ENCODE results near the gene ESRRB.

ESRRB gene

DNA sequence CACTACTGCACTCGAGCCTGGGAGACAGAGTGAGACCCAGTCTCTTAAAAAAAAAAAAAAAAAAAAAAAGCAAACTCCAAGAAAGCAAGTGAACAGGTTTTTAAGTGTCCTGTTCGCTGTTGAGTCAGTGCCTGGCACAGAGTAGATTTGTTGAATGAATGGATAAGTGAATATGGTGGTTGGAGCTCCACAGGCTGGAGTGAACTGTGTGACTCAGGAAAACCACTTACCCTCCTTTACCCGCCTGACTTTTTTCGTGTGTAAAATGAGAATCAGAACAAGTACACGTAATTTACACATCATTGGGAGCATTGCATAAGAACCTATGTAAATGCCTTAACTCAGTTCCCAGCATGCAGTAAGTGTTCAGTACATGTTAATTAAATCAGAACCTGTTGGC, 24.0 kb upstream of the ESRRB start:
- FAIRE-seq = no peak
- no peak for DNase-seq (ENCODE audit: insufficient read length, low spot score)

DNA sequence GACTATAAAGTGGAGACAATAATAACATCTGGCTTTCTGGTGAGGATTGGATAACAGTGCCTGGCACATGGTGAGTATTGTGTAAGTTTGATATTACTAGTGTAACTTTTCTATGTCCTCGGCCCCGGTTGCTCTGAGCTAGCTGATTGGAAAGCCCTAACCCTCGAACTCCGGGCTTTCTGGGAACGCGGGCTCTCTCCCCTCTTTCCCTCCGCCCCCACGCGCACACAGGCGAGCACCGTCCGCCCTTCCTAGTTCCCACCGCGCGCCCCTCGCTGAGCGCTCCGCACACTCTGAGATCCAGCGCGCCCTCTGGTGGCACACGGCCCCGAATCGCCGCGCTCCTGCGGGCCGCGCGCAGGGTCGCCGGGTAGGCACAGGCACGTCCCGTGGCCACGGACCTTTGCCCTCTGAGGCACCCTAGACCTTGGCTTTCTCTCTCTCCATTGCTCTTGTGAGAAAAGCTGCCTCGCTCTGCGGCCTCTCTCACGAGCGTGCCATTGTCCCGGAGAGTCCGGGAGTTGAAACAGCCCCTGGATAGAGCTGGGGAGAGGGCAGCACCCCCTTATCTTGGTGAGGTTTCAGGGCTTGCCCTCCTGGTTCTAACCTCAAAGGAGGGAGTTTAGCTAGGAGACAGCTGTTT, 23.2 kb upstream of the ESRRB start:
- DNase-seq (ENCODE audit: insufficient read length, low spot score) = peak; percentile 67
- no peak for FAIRE-seq

DNA sequence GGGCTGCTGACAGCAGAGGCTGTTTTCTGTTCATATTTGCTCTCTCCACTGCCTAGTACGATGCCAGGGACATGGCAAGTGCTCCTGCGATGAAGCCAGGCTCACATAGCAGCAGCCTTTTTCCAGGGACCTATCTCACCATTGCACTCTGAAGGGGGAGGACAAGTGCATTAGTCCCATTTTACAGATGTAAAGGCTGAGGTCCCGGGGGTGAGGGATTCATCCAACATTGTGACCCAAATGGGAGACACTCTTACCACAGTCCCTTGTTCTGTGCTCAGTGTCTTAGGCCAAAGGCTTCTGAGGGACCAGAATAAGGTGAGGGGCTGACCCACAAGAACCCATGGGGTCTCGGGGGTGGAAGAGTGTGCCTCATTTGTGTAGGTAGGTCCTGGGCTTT, 21.6 kb upstream of the ESRRB start:
- no peak for DNase-seq (ENCODE audit: insufficient read length, low spot score)
- FAIRE-seq = no peak

DNA sequence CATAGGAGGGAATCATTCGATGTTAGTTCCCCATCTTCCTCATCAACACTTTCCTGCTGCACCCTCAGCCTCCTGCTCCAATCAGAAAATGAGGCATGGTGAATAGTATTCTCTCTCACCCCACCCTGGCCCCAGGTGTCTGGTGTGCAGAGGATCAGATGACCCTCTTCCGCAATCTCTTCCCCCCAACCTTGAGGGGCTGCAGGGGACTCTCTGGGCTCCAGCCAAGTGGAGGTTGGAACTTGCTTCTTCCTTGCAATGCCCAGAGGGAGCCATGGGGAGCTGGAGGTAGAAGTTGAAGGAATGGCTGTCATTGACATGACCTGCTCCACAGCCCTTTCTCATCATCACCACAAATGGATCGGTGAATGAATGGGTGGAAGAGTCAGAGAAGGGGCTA, 20.2 kb upstream of the ESRRB start:
- FAIRE-seq (no peak), DNase-seq (ENCODE audit: insufficient read length, low spot score) (no peak)

DNA sequence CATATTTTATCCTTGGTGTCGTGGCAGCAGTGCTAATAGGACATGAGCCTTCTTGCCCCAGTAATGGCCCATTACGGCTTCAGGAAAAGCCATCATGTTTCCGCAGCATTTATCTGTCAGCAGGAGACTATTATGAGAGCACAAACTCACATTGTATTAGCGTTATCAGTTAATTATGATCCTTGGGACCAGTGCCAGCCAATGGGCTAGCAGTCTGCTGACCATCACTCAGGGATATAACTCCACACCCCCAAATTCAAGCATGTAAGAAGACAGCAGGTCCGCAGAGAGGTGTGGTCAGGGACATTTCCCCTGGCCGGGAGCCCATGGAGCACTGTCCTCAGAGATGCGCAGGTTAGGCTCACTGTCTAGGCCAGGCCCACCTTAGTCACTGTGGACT, 4.9 kb upstream of the ESRRB start:
- no peak for FAIRE-seq
- no peak for DNase-seq (ENCODE audit: insufficient read length, low spot score)

DNA sequence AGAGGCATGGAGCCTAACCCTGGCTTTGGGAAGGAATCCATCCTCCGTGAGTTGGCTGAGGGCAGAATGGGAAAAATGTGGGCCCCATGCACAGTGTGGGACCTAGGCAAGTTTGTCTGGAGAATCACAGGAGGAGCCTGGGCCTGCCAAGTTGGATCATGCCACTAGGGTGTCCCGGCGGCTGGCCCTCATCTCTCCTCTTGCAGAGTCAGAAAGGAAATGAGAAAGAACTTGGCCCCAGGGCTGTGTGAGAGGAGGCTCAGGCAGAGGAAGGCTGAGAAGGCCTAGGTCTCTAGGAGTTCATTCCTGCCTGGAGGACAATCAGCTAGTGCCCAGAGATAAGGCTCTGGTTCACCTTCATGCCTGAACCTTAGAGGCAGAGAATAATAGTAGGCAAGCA, 2.5 kb upstream of the ESRRB start:
- no peak for FAIRE-seq
- no peak for DNase-seq (ENCODE audit: insufficient read length, low spot score)

DNA sequence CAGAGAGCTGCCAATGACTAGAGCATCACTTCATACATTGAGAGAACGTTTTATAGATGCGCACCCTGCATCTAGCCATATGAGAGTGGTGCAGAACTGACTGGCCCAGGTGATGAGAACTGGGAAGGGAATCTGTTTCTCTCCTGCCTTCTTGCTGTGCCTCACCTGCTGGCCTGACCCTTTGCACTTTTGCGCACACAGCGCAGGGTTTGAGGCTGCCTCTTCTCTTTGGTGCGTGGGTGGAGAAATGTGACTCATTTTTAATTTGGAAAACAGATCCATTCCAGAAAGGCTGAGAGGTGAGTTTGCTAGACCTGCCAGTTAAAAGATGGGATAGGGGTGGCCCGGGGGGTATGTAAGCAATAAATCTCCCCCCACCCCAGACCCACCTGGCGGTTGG, 453 bp upstream of the ESRRB start:
- no peak for FAIRE-seq
- DNase-seq (ENCODE audit: insufficient read length, low spot score) = no peak

DNA sequence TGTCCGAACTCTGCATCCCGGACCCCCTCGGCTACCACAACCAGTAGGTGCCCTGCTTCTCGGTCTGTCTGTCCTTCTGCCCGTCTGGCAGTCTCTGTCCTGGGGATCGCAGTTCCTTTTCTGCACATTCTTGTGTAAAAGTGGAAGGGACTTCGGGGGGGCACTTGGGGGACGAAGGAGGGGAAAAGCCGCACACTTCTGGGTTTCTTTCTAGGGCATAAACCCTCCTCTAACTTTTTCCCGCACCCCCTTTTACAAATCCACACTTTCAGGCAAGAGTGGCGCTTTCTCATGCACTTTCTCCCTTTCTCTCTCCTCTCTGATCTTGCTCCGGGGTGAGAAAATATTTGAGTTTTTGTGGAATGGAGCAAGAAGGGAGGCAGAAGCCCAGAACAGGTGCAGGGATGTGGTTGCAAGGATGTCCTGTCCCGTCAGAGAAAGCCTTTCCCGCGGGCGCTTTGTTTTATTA, 506 bp downstream of the ESRRB start:
- DNase-seq (ENCODE audit: insufficient read length, low spot score) (no peak), FAIRE-seq (no peak)

DNA sequence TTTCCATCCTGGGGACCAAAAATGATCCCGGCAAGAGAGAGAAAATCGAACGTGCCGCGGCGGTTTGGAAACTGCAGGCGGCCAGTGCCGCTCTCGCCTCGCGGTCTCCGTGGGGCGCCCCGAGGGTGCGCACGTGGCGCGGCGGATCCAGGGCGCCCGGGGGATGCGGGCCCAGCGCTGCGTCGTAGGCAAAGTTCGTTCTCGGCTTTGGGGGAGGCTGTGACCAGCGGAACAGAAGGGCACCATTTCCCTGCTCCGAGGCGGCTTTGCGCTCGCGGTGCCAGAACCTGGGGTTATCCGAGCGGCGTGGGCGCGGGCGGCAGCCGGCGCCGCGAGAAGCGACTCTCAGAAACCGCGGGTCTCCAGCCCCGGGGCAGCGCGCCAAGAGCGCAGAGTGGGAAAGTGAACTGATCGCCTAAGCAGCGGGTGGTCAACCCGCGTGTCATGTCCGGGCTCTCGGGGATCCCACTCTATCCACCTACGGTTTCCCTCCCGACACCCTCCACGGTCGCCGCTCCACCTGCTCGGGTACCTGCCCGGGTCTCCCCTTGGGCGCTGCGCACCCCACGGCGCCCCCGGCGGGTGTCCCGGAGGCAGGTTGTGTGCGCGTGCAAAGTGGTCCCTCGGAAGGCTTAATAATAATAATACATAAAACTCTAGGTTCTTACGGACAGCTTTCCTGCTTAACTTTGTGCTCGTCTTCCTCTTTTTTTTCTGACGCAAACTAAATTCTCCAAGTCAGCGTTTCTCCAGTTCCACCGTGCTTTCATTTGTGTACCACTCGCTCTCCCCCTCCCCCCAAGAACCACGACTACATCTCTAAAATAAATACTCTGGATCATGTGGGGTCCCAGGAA, 1.2 kb downstream of the ESRRB start:
- FAIRE-seq (no peak), DNase-seq (ENCODE audit: insufficient read length, low spot score) (no peak)

DNA sequence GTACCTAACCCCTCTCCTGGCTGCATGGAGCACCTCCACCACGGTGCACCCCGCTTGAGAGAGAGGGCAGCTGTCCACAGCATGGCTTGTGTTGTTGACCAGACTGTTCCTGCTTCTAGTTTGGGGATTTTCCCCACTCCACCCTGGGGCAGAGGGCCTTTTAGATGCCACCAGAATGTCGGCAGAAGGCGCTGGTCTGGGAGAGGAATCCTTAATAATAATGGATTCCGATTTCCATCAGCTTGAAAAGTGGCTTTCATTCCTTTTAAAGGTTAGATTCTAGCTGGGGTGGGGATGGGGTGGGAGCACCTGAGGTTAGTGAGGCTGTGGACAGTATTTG, 1.8 kb downstream of the ESRRB start:
- FAIRE-seq (no peak), DNase-seq (ENCODE audit: insufficient read length, low spot score) (no peak)

DNA sequence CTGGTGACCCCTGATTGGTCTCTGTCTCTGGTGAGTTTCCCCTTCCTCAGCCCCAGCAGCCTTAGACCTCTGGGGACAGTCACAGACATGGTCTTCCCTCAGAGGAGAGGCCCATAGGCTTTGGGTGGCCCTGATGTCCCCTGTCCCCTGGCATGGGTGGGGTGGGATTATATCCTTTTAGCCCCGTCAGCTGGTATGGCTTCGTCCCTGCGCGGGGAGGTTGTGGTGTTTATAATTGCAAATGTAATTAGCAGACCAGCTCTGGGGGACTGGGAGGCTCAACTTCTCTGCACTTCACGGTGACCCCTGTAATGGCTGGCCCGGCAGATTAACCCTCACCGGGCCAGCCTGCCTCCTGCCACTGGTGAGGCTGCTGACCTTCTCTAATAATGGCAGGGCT, 5.1 kb downstream of the ESRRB start:
- FAIRE-seq (no peak), DNase-seq (ENCODE audit: insufficient read length, low spot score) (no peak)

DNA sequence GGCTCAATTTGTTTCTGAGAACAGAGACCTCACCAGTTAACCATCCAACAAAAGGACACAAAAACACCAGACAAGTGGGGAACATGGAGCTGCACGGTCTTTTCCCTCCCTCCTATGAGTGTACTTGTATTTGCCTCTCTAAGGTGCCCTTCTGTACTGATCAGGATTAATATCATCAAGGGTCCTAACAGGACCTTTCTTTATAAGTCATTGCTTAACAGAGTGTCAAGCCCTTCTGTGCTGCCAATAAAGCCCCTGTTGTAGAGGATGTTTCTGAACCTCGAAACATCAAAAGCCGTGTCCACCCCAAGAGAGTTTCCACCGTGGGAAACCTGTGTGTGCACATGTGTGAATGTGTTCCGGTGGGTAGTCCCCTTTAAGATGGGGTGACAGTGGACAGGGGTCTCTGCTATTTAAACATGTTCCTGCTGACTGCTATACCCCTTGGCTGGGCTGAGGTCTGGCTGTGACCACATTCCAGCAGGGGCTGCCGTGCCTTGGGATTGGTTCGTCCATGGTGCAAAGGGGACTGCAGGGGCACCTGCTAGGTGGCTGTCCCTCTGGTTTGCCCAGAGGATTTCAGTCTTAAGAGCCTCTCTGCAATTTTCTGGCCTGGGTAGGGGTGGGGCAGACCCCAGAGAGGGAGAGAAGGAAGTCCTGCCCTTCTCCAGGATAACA, 6.0 kb downstream of the ESRRB start:
- FAIRE-seq (no peak), DNase-seq (ENCODE audit: insufficient read length, low spot score) (no peak)

DNA sequence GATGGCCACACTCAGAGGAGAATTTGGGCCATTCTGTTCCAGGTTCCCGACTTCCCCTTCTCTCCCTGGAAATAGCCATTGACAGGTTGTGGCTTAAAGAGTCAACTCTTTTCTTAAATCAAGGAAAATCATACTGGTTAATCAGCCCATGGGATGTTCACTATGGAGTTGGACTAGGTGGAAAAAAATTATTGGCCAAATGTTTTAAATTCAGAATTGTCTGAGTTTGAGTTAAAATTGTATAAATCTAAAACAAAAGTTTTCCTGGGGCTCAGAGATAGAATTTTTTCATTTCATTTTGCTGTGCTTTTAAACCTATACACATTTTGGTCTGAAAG, 6.5 kb downstream of the ESRRB start:
- no peak for FAIRE-seq

DNA sequence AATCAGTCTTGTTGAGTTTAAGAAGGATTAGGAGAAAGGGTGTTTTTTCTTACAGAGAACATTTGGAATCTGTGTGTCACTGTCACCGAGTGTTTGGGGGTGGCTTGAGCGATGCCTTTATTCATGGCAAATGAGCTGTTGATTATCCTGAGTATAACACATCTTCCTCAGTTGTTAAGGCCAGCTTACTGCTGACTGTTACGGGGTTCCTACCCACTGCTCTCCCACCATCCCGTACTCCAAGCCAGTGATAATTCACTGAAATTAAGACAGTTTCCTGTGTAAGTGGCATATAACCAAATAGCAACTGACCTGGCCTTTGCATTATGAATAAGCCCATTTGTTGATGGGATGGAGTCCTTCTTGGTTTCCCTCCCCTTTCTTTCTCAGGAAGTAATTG, 9.5 kb downstream of the ESRRB start:
- DNase-seq (ENCODE audit: insufficient read length, low spot score) (no peak), FAIRE-seq (no peak)

More for the DNA sequence above, 6.5 kb downstream of the ESRRB start:
- DNase-seq (ENCODE audit: insufficient read length, low spot score) = no peak

DNA sequence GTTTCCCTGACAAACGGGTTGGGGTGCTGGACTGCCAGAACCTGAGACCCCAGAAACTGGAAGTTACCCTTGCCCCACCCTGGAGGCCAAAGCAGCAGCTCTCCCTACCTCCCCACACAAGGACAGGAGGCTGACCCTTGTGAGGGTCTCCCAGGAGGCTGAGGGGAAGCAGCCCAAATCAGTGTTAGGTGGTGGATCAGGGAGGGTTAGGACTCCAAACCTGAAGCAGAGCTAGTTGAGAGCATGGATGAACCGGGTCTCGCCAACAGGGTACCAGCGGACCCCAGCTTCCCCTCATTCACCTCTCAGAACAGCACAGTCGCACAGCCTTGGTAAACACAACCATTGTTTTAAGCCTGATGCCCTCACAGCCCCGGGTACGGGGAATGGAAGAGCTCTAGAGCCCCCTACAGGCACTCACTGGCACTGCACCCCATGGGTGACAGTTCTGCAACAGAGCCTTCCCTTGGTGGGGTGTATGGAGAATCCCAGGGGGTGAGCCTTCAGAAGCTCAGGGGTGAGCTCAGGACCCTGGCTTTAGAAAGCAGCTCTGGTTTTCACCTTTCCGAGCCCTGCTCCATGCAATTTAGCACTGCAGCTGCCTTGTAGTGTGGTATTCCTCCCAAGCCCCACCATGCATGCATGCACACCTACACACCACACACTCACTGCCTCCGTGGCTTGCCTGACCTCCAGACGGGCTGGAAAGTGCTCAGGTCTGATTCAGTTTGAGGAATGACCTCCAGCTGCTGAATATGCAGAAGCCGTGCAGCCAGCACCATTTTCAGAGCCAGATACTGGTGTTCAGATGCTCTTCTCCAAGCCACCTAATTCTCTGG, 11.2 kb downstream of the ESRRB start:
- peak; percentile 77 for FAIRE-seq
- DNase-seq (ENCODE audit: insufficient read length, low spot score) = peak; percentile 89

DNA sequence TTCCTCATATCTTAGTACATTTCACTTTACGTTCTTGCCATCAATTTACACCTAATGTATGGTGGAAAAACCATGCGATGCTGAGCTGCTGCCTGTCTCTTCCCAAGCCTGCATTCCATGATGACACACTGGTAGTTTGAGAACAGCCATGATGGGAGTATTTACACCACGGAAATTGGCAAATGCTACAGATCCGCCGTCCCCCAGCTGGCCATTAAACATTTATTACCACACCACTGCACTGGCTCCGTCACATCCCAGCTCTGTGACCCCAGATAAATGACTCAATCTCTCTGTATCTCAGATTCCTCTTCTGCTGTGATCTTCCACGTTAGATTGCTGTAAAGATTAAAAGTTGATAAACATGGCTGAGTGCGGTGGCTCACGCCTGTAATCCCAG, 13.9 kb downstream of the ESRRB start:
- FAIRE-seq (no peak), DNase-seq (ENCODE audit: insufficient read length, low spot score) (no peak)

DNA sequence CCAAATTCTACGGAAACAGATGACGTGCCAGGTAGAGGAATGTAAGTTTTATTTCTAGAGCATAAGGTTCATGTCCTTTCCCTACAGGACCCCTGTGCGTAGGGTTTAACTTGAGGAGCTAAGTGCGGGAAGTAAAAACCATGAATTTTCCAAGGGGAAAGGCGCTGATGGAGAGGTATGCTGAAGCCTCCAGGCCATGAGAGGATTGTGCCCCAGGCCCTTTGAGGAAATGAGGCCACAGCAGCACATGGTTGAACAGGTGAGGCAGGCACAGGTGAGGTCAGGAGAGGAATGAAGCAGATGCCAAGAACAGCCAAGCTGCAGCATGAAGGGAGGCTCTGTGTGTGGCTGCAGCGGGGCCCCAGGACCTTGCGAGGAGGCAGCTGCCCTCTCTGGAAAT, 14.7 kb downstream of the ESRRB start:
- DNase-seq (ENCODE audit: insufficient read length, low spot score) = no peak
- no peak for FAIRE-seq

DNA sequence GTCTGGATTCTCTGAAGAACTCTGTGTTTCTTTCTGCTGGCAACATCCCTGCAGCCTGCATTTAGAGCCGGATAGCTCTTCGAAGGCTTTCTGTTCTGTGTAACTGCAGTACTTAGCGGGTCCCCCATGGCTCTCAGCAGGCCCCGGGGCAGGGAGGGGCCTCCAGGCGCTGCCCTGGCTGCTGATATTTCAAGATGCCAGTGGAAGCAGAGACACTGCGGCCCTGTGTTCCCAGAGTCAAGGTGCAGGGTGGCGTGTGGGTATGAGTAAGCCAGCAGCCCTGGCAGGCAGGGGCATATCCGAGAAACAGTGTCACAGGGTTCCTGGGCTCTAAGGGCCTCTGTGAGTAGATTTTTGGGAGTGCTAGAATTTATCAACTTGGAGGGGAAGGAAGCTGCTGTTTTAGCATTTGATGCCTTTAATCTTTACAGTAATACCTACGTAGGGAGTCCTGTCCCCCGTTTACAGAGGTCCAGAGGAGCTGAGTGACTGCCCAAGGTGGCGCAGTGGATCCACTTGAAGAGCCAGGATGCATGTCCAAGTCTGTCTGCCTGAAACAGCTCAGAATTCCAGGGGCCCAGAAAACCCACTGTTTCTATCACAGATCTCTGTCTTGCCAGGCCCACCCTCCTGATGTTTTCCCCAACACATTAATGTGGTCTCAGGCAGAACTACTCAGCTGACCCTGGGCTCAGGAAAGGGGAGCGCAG, 16.2 kb downstream of the ESRRB start:
- FAIRE-seq = no peak
- no peak for DNase-seq (ENCODE audit: insufficient read length, low spot score)

DNA sequence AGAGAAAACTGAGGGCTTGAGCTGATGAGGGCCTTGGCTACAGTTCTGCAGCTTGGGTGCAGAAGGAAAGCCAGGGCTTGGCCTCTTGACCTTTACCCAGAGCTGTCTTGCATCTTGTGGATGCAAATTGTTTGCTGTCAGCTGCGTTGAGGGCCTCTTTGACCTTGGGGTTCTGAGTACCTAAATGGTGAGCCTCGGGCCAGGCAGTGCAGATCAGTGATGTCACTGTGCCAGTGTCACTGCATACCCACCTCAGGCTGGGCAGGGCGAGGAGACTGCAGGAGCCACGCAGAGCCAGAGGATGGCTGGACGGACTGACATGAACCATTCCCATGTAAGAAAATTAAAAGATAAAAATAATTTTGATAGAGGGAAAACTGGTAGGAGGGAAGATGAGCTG, 18.6 kb downstream of the ESRRB start:
- DNase-seq (ENCODE audit: insufficient read length, low spot score) = no peak
- FAIRE-seq = no peak

DNA sequence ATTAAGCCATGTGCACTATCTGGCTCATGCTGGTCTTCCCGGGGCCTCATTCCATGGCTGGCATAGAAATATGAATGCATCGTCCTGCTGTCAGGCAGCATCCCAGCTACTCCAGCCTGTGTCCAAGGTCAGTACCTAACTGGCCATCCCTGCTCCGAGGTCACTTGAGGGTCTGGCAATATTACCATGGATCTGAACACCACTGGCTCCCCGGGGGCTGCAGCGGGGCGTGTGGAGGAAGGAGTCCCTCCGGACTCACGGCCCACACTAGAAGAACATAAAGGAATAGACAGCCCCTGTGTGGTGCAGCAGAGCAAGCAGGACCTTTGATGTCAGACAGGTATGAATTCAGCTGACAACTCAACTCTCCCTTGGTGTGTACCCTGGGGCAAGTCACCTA, 19.2 kb downstream of the ESRRB start:
- DNase-seq (ENCODE audit: insufficient read length, low spot score) (no peak), FAIRE-seq (no peak)
